Stomach (tissue), 9 donors: ENCODE data around the gene PANK4. TPM values are rescaled to one million over a fixed set of nuclear protein-coding genes. Genes with fewer than 3 reads are reported as not detected.

Experiments used
- DNase-seq, 2 donors: peaks; one replicate each; pipeline versions ENCODE4 v3.0.0 to v3.0.0-alpha.2; 2013 to 2019
- H3K27ac ChIP-seq, 5 donors: fragments of 200-600 bp in 4 of 5; sonication (generic) in 4 of 5; one replicate each; pipeline ENCODE4 v1.5.1; 2013 to 2019; ENCODE audit warnings: mild to moderate bottlenecking in 1 of 5, moderate library complexity in 1 of 5
- H3K27me3 ChIP-seq, 3 donors: fragments of 200-600 bp; sonication (generic); one replicate each; pipeline ENCODE4 v1.5.1; 2017 to 2019; ENCODE audit warnings: mixed run types in 1 of 3
- H3K36me3 ChIP-seq, 4 donors: fragments of 200-600 bp; sonication (generic); 1 replicate in 3 of 4; 2 replicates in 1 of 4; pipeline ENCODE4 v1.5.1; 2016 to 2019
- H3K4me1 ChIP-seq, 4 donors: fragments of 200-600 bp; sonication (generic); one replicate each; pipeline ENCODE4 v1.5.1; 2016 to 2019
- H3K4me3 ChIP-seq, 4 donors: fragments of 200-600 bp; sonication (generic) in 3 of 4; one replicate each; pipeline ENCODE4 v1.5.1; 2016 to 2019; ENCODE audit warnings: mild to moderate bottlenecking in 1 of 4
- H3K9me3 ChIP-seq, 4 donors: fragments of 200-600 bp; sonication (generic); one replicate each; pipeline ENCODE4 v1.5.1; 2016 to 2019
- EP300 ChIP-seq: sonication (generic); formaldehyde crosslinking; IDR thresholded peaks from one replicate; pipeline ENCODE4 v1.6.1; 2017; ENCODE audit warnings: antibody characterized with exemption
- POLR2A ChIP-seq, 4 donors: fragments of 450-650 bp; IDR thresholded peaks; one replicate each; pipeline ENCODE4 v1.6.1; 2016; ENCODE audit warnings: antibody characterized with exemption in 4 of 4, control low read depth in 2 of 4, mild to moderate bottlenecking in 1 of 4, moderate library complexity in 1 of 4
- POLR2AphosphoS5 ChIP-seq, 3 donors: sonication (generic); formaldehyde crosslinking; IDR thresholded peaks; one replicate each; pipeline ENCODE4 v1.6.1; 2016; ENCODE audit warnings: antibody characterized with exemption in 3 of 3
- WGBS, 5 donors: extraction: QIAGEN DNeasy Blood & Tissue Kit in 3 of 5; methylation state at CpG; one replicate each; pipeline versions ENCODE4 v1.1.5 to v1.1.7; 2013 to 2018; 5-methylcytosine and 5-hydroxymethylcytosine counted together
- intact Hi-C: fragments of 100-400 bp; cut with DNase I; formaldehyde crosslinking; loops from one replicate; pipeline ENCODE4 v1.15.1; 2023; ENCODE audit warnings: low total_unique reads
- polyA plus RNA-seq, 3 donors: library from polyadenylated mRNA; stranded (reverse); fragments of 200-250 nt; gene quantifications; one replicate each; pipeline ENCODE4 v1.2.3, GENCODE V29; 2013
- total RNA-seq, 5 donors: library from RNA; depleted of rRNA; stranded (reverse); fragments of >200 nt; gene quantifications; one replicate each; pipeline versions ENCODE4 v1.1.0 to v1.2.3, GENCODE V29; 2014 to 2016
- TF ChIP-seq, protein P1 (sequence below), 7 experiments: fragments of 450-650 bp in 4 of 7; fragments of 200-600 bp in 3 of 7; sonication (generic) in 3 of 7; IDR thresholded peaks; one replicate each; pipeline ENCODE4 v1.5.1; 2016 to 2019; ENCODE audit warnings: antibody characterized with exemption in 7 of 7, control low read depth in 2 of 7, mild to moderate bottlenecking in 1 of 7
- donor health status: healthy with polysubstance abuse.
- donor health status: Bipolar disorder and iron deficiency.
- donor health status: healthy.

PANK4 gene
- total and polyA plus RNA-seq, 8 donors = 6.4 to 86.0 (median 19.5) TPM

DNA sequence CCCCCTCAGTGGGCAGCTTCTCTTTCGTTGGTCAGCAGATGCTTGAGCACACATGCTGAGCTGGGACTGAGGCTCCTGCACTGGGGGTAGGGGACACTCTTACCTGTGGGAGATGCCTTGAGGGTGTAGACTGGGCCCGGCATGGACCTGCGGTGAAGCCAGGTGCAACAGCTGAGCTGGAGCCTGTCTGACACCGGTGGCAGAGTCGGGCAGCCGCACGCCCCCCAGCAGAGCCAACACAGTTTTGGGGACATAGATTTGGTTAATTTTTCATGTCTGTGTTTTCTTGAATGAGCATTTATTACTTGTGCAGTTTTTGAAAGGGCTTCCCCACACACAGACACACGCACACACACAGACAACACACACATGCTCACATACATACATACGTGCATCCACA is 9.6 kb upstream of the PANK4 start:
- Histone ChIP-seq H3K9me3 (no peaks in the 10 kb centered on the region), H3K27ac (no peak overlapping the region), H3K27me3 (peaks cover 0 to 100% (median 36%) of the 10 kb centered on the region in 3 donors), H3K4me3 (no peak overlapping the region), H3K36me3 (no peaks in the 10 kb centered on the region), H3K4me1 (peaks cover 15 to 33% (median 32%) of the 10 kb centered on the region in 4 donors)
- intact Hi-C loops = no loop called here
- TF ChIP-seq, protein P1, sequence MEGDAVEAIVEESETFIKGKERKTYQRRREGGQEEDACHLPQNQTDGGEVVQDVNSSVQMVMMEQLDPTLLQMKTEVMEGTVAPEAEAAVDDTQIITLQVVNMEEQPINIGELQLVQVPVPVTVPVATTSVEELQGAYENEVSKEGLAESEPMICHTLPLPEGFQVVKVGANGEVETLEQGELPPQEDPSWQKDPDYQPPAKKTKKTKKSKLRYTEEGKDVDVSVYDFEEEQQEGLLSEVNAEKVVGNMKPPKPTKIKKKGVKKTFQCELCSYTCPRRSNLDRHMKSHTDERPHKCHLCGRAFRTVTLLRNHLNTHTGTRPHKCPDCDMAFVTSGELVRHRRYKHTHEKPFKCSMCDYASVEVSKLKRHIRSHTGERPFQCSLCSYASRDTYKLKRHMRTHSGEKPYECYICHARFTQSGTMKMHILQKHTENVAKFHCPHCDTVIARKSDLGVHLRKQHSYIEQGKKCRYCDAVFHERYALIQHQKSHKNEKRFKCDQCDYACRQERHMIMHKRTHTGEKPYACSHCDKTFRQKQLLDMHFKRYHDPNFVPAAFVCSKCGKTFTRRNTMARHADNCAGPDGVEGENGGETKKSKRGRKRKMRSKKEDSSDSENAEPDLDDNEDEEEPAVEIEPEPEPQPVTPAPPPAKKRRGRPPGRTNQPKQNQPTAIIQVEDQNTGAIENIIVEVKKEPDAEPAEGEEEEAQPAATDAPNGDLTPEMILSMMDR (IDR thresholded peaks at IDR 0.05) = no peak
- TF ChIP-seq POLR2AphosphoS5 (IDR thresholded peaks at IDR 0.05) (no peak), EP300 (no peak), POLR2A (IDR thresholded peaks at IDR 0.05) (no peak)
- DNase-seq = no peak
- WGBS, 5 donors = 80 to 92% (median 87%) methylated on average over 9 of the region's 9 CpGs

DNA sequence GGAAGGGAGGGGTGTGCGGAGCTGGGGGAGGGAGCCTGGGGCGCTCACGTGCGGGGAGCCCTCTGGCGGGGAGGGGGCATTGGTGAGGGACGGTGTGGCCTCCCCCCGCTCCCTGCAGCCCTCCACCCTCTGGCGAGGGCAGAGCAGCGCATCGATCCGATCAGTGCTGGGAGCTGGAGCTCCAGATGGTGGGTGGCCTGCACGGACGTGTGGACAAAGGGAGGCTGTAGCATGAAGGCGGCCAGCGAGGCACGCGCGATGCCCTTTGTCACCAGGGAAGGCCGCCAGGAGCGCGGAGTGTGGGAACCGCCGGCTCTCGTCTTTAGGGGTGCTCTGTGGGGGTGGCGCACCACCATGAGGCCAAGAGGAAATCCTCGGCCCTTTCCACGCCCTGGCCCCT is 9.1 kb upstream of the PANK4 start:
- Histone ChIP-seq H3K4me1 (peaks cover 15 to 33% (median 33%) of the 10 kb centered on the region in 4 donors), H3K9me3 (no peaks in the 10 kb centered on the region), H3K36me3 (no peaks in the 10 kb centered on the region), H3K4me3 (no peak overlapping the region), H3K27ac (no peak overlapping the region), H3K27me3 (peaks cover 0 to 100% (median 36%) of the 10 kb centered on the region in 3 donors)
- 20 to 41% (median 33%) methylated on average over 3 to 27 of the region's 27 CpGs for WGBS, 5 donors
- intact Hi-C loops = no loop called here
- TF ChIP-seq POLR2AphosphoS5 (IDR thresholded peaks at IDR 0.05) (no peak), POLR2A (IDR thresholded peaks at IDR 0.05) (no peak), EP300 (no peak)
- TF ChIP-seq, protein P1 (IDR thresholded peaks at IDR 0.05) = no peak
- peak in 1 of 2 donors; percentile 41 for DNase-seq

DNA sequence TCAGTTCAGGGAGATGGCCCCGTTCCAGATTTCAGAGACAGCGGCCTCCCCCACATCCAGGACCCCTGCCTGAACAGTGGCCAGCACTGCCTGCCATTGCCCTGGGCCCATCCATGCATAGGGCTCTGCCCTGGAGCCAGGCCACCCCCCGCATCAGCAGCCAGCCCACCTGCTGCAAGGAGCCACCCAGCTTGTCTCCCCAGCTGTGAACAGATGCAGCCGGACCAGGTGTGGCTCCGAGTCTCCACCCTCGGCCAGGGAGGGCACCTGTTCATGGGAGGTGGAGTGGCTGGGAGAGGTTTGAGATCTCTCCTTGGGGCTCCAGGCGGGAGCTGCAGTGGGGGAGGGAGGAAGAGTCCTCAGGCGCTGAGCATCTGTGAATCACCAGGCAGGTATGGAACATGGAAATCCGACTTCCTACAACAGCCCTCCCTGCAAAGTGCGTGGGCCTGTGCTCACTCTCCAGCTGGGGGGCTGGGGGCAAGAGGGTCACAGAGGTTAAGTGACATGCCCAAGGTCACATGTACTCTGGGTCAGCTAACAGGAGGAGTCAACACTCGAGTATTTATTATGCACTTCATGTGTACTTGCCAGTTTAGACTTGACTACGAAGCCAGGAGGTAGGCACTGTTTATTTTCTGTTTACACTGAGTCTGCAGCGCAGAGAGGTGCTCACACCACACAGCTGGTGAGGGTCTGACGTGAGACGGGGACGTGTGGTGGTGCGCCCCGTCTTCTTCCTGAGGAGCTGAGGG is 8.5 kb upstream of the PANK4 start:
- H3K9me3 ChIP-seq = no peaks in the 10 kb centered on the region
- H3K36me3 ChIP-seq = no peaks in the 10 kb centered on the region
- DNase-seq = peak in 1 of 2 donors; percentile 53
- H3K4me3 ChIP-seq = no peak overlapping the region
- intact Hi-C loops = no loop called here
- peaks cover 0 to 100% (median 41%) of the 10 kb centered on the region in 3 donors for H3K27me3 ChIP-seq
- TF ChIP-seq POLR2A (IDR thresholded peaks at IDR 0.05) = no peak
- TF ChIP-seq EP300 = no peak
- TF ChIP-seq, protein P1 (IDR thresholded peaks at IDR 0.05) = no peak
- TF ChIP-seq POLR2AphosphoS5 (IDR thresholded peaks at IDR 0.05) = no peak
- 30 to 39% (median 33%) methylated on average over 8 to 18 of the region's 18 CpGs for WGBS, 5 donors
- no peak overlapping the region for H3K27ac ChIP-seq
- H3K4me1 ChIP-seq = peaks cover 21 to 39% (median 38%) of the 10 kb centered on the region in 4 donors

DNA sequence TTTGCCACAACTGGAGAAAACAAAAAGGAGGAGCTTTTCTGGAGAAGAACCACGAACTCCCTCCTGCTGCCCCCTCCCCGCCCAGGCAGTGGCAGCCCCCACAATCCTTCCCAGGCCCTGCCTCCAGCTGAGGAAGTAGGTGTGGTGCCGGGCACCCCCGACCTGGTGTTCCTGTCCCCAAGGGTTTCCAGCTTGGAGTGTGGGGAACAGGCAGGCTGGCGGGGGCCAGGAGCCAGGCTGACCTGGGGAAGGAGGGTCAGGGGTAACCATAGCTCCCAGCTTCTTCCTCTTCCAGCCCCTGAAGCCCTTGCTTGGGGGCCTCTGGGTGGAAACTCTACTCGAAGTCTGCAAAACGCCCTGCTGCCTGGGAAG is 7.9 kb upstream of the PANK4 start:
- WGBS, 5 donors = 37 to 63% (median 40%) methylated on average over 3 to 7 of the region's 7 CpGs
- Histone ChIP-seq H3K27me3 (peaks cover 0 to 100% (median 44%) of the 10 kb centered on the region in 3 donors), H3K27ac (no peak overlapping the region), H3K4me3 (no peak overlapping the region), H3K9me3 (no peaks in the 10 kb centered on the region), H3K4me1 (peaks cover 26 to 43% (median 42%) of the 10 kb centered on the region in 4 donors), H3K36me3 (no peaks in the 10 kb centered on the region)
- no peak for DNase-seq
- TF ChIP-seq, protein P1 (IDR thresholded peaks at IDR 0.05) = no peak
- TF ChIP-seq EP300 = no peak
- intact Hi-C loops = no loop called here
